ENCODE data around the gene MAP3K10.

- TF ChIP-seq CTCF (IDR thresholded peaks at IDR 0.05; ENCODE audit: low read depth, low read length), result no peak
- no peak for TF ChIP-seq POLR2A (IDR thresholded peaks at IDR 0.05; ENCODE audit: extremely low read depth, insufficient read length)
- TF ChIP-seq MYC (IDR thresholded peaks at IDR 0.05; ENCODE audit: low read depth, low read length), result no peak
- no peak for TF ChIP-seq MAX (IDR thresholded peaks at IDR 0.05; ENCODE audit: low read depth, low read length)
Observed at GRCh38 chr19:40208602-40209001, 17.4 kb downstream of the MAP3K10 start.

Data from NB4 (cell line).